Prostate gland (tissue), 2 donors: ENCODE results near the gene UNC13C.

Experiments
- CTCF ChIP-seq, 4 experiments: fragments of 200-600 bp in 2 of 4; fragments of 450-650 bp in 2 of 4; sonication (generic) in 2 of 4; IDR thresholded peaks; 1 replicate in 3 of 4; 2 replicates in 1 of 4; pipeline ENCODE4 v1.5.1; 2016 to 2019; ENCODE audit warnings: antibody characterized with exemption in 4 of 4, mild to moderate bottlenecking in 2 of 4, moderate library complexity in 2 of 4
- POLR2A ChIP-seq: fragments of 450-650 bp; IDR thresholded peaks from one replicate; pipeline ENCODE4 v1.6.1; 2016; ENCODE audit warnings: antibody characterized with exemption, mild to moderate bottlenecking
- POLR2AphosphoS5 ChIP-seq: sonication (generic); formaldehyde crosslinking; IDR thresholded peaks from one replicate; pipeline ENCODE4 v1.6.1; 2017; ENCODE audit warnings: antibody characterized with exemption

- TF ChIP-seq CTCF (IDR thresholded peaks at IDR 0.05), result no peak
- no peak for TF ChIP-seq POLR2A
- TF ChIP-seq POLR2AphosphoS5, result no peak
Measured at GRCh38 chr15:54579855-54580254, 601.6 kb downstream of the UNC13C start.
